ENCODE results near the gene NUB1.

DNA sequence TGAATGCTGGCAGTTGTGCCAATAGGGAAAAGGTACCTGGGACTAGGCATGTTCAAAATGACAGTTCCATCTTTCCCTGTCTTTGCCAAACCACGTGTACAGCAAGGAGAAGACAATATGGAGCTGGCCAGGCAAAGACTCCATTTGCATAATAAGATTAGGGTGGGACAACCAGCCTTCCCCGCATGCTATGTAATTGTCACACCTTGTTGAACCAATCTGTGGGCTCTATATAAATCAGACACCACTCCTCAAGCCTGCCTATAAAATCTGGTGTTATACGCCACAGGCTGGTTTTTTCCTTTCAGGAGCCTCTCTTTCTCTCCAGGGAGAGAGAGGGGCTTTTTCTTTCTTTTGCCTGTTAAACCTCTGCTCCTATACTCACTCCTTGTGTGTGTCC, 11.0 kb upstream of the NUB1 start:
- no peak for TF ChIP-seq POLR2A (IDR thresholded peaks at IDR 0.05; ENCODE audit: low read length)
- TF ChIP-seq GATA1 (IDR thresholded peaks at IDR 0.05; ENCODE audit: low read depth, low read length) = no peak
